ENCODE results near the gene COL20A1. TPM values are rescaled to one million over a fixed set of nuclear protein-coding genes. Genes with fewer than 3 reads are reported as not detected.

Gene COL20A1
- total and polyA plus RNA-seq, 10 donors: 0.12 to 2.1 (median 0.60) TPM; not detected in 2

- no peak for DNase-seq
- Histone ChIP-seq H3K4me3 (no peak overlapping the region), H3K4me1 (peaks cover 0 to 4% (median 2%) of the 10 kb centered on the region in 6 donors), H3K36me3 (no peaks in the 10 kb centered on the region), H3K9me3 (peaks cover 0 to 4% (median 0%) of the 10 kb centered on the region in 8 donors), H3K27me3 (replicated peaks in 1 of 7) (peaks cover 0 to 49% (median 0%) of the 10 kb centered on the region in 7 donors), H3K27ac (no peak overlapping the region)
- TF ChIP-seq POLR2AphosphoS5 (IDR thresholded peaks at IDR 0.05) (no peak), CTCF (IDR thresholded peaks at IDR 0.05 in 8 of 11, conservative IDR thresholded peaks at IDR 0.05 in 3 of 11) (no peak), POLR2A (IDR thresholded peaks at IDR 0.05) (no peak)
- intact Hi-C loops (cut with DNase I; ENCODE audit: low total_unique reads): no loop called here
- WGBS, 5 donors: 79 to 89% (median 85%) methylated on average over 15 to 25 of the region's 25 CpGs
Measured at GRCh38 chr20:63354636-63355350, 61.8 kb downstream of the COL20A1 start.

GRCh38 chr20:63355781-63356295, 62.9 kb downstream of the COL20A1 start:
- Histone ChIP-seq H3K4me1 (peaks cover 0 to 14% (median 11%) of the 10 kb centered on the region in 6 donors), H3K36me3 (no peaks in the 10 kb centered on the region), H3K9me3 (peaks cover 0 to 1% (median 0%) of the 10 kb centered on the region in 8 donors), H3K4me3 (no peak overlapping the region), H3K27ac (no peak overlapping the region), H3K27me3 (replicated peaks in 1 of 7) (peaks cover 4 to 59% (median 10%) of the 10 kb centered on the region in 7 donors)
- TF ChIP-seq POLR2AphosphoS5 (IDR thresholded peaks at IDR 0.05) (no peak), POLR2A (IDR thresholded peaks at IDR 0.05) (no peak), CTCF (IDR thresholded peaks at IDR 0.05 in 8 of 11, conservative IDR thresholded peaks at IDR 0.05 in 3 of 11) (no peak)
- DNase-seq: no peak
- WGBS, 5 donors: 83 to 94% (median 91%) methylated on average over 1 to 11 of the region's 11 CpGs
- intact Hi-C loops (cut with DNase I; ENCODE audit: low total_unique reads): no loop called here

- no peak for DNase-seq
- 67 to 92% (median 90%) methylated on average over 2 to 8 of the region's 8 CpGs for WGBS, 5 donors
- no peaks in the 10 kb centered on the region for H3K9me3 ChIP-seq
- TF ChIP-seq POLR2A (IDR thresholded peaks at IDR 0.05): no peak
- TF ChIP-seq CTCF (IDR thresholded peaks at IDR 0.05 in 8 of 11, conservative IDR thresholded peaks at IDR 0.05 in 3 of 11): no peak
- no peak for TF ChIP-seq POLR2AphosphoS5 (IDR thresholded peaks at IDR 0.05)
- H3K4me1 ChIP-seq: peaks cover 0 to 17% (median 13%) of the 10 kb centered on the region in 6 donors
- H3K27ac ChIP-seq: no peak overlapping the region
- no peaks in the 10 kb centered on the region for H3K36me3 ChIP-seq
- intact Hi-C loops (cut with DNase I; ENCODE audit: low total_unique reads): no loop called here
- peaks cover 4 to 66% (median 15%) of the 10 kb centered on the region in 7 donors for H3K27me3 ChIP-seq (replicated peaks in 1 of 7)
- no peak overlapping the region for H3K4me3 ChIP-seq
Measured at GRCh38 chr20:63356511-63356910, 63.5 kb downstream of the COL20A1 start.

Data from spleen (tissue), 11 donors.